Peyer's patch (tissue), 4 donors: ENCODE measurements around the gene WBP2.
"Not testable (repeated sequence)": the region's sequence is repeated elsewhere in the genome, so short reads cannot be mapped to it uniquely, and the experiment has no call there.

Experiments used
- POLR2A ChIP-seq, 2 donors: fragments of 450-650 bp; IDR thresholded peaks; one replicate each; pipeline ENCODE4 v1.5.1; 2017; ENCODE audit warnings: antibody characterized with exemption in 2 of 2, mild to moderate bottlenecking in 2 of 2, moderate library complexity in 2 of 2
- TF ChIP-seq, protein P1 (sequence below), 6 experiments: fragments of 450-650 bp in 4 of 6; fragments of 200-600 bp in 2 of 6; sonication (generic) in 1 of 6; IDR thresholded peaks; one replicate each; pipeline ENCODE4 v1.5.1; 2017 to 2019; ENCODE audit warnings: antibody characterized with exemption in 6 of 6, mild to moderate bottlenecking in 3 of 6, moderate library complexity in 1 of 6

DNA sequence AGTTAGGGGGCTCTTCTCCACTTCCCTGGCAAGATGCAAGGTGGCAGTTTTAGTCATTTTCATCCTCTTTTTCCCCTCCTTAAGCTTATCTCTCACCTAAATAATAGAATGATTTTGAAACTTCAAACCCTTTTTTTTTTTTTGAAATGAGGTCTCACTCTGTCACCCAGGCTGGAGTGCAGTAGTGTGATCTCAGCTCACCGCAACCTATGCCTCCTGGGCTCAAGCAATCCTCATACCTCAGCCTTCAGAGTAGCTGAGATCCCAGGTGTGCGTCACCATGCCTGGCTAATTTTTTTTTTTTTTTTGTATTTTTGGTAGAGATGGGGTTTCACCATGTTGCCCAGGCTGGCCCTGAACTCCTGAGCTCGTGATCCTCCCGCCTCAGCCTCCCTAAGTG is 9.8 kb upstream of the WBP2 start:
- TF ChIP-seq, protein P1, sequence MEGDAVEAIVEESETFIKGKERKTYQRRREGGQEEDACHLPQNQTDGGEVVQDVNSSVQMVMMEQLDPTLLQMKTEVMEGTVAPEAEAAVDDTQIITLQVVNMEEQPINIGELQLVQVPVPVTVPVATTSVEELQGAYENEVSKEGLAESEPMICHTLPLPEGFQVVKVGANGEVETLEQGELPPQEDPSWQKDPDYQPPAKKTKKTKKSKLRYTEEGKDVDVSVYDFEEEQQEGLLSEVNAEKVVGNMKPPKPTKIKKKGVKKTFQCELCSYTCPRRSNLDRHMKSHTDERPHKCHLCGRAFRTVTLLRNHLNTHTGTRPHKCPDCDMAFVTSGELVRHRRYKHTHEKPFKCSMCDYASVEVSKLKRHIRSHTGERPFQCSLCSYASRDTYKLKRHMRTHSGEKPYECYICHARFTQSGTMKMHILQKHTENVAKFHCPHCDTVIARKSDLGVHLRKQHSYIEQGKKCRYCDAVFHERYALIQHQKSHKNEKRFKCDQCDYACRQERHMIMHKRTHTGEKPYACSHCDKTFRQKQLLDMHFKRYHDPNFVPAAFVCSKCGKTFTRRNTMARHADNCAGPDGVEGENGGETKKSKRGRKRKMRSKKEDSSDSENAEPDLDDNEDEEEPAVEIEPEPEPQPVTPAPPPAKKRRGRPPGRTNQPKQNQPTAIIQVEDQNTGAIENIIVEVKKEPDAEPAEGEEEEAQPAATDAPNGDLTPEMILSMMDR (IDR thresholded peaks at IDR 0.05): not testable (repeated sequence)
- TF ChIP-seq POLR2A (IDR thresholded peaks at IDR 0.05): not testable (repeated sequence)
